Stimulated activated CD4-positive, alpha-beta T cell treated with anti-CD3 and anti-CD28 coated beads, Interleukin-4, amount 100 ng/mL, for 1 hour (primary cell): ENCODE data around the gene MMP10.
"Not testable (repeated sequence)": the region's sequence is repeated elsewhere in the genome, so short reads cannot be mapped to it uniquely, and the experiment has no call there.

Experiments
- DNase-seq: peaks from one replicate; pipeline ENCODE4 v3.0.0-alpha.2; 2020

Gene MMP10

DNA sequence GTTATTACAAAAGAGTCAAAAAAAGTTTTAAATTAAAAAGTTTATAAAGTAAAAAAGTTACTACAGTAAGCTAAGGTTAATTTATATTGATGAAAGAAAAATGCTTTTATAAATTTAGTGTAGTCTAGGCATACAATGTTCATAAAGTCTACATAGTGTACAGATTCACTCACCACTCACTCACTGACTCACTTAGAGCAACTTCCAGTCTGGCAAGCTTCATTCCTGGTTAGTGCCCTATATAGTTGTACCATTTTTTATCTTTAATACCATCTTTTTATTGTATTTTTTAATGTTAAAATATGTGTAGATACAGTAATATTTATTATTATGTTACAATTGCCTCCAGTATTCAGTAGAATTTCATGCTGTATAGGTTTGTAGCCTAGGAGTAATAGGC lies 2.6 kb upstream of the MMP10 start:
- no peak for DNase-seq

DNA sequence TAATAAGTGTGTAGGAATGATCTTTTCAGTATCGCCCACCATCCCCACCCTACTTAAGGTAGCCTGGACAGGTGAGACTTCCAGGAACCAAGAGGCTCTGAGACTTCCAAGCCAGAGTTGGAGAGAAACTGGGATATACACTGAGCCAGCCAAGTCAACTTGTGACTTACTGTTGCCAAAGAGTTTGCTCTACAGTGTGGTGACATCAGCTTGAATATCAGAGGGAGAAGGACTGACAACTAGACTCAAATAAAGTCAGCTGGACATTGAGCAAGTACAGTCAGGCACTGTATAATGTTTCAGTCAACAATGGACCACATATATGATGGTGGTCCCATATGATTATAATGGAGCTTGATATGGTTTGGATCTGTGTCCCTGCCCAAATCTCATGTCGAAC lies 1.2 kb upstream of the MMP10 start:
- no peak for DNase-seq

DNA sequence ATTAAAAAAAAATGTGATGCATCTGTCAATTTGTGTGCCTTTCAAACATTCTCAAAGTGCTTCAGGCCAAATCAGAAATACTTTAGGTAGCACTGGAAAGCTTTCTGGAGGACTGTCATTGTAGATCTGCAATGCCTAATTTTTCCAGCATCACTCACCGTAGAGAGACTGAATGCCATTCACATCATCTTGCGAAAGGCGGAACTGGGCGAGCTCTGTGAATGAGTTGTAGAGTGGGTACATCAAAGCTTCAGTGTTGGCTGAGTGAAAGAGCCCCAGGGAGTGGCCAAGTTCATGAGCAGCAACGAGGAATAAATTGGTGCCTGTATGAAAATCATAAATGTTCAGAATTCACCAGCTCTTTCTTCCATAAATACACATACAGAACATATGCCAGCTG lies 4.0 kb downstream of the MMP10 start:
- DNase-seq, result no peak

DNA sequence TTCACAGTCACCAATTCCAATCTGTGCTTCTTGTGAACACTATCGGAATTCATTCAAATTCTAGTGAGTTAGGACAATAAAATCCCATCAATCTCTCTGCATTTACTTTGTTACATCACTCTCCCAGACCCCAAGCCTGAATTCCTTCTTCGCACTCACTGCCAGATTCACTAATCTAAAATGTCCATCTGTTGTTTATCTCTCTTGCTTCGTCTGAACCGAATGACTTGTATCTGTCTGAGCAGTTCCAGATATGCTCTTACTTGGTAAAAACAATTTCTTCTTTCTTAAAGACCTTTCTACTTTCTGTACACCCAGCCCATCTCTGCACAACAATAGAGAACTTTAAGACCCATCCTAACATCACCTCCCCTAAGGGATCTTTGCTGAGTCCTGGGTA lies 7.0 kb downstream of the MMP10 start:
- DNase-seq, result no peak

DNA sequence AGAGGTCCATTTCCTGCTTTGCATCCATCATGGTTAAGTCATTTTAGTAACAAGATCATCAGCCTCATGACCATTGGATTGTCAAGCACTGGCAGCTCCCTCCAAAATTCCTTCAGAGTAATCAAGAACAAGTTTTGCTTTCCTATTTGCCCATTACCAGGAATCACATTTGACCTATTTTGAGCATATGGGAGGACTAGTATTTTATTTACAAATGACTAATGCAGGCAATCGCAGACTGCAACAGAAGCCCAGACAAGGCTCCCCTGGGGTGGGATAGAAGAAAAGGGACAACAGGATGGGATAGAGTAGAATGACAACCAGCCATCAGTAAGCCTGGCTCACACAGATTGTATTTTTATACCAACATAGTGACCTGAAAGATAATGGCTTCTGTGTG lies 9.1 kb downstream of the MMP10 start:
- DNase-seq, result no peak

DNA sequence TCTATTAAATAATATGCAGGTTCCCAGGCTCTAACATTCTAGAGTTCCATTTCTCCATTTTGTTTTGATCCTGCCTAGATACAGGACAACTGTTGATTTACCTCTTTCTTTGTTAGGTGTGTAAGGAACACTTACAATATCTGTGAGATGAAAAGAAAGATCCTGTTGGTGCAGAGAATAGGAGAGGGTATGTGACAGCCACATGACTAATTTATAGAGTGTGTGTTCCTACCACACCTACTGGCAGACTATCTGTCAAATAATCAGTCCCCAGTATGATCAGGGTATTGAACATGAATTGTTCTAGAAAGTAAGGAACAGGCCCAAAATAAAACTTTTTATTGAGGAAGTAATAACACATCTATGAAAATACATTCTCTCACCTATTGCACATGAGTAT lies 10.2 kb downstream of the MMP10 start:
- DNase-seq, result no peak

DNA sequence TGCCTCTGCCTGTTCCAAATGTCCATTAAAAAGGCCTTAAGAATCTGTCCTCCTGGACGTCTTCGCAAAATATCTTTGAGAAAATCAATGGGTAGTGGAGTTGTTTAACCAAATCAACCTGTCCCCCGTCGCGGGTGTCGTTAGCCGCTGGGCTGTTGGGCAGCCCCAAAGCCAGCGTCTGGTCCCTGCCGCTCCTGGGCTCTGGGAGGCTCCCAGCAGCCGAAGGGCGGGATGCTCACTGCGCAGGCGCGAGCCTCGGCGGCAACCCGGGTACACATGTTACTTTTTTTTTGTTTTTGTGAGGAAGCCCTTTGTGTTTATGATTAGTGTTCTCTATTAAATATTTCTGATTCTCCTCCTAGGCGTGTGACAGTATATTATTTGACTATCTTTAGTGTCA lies 12.6 kb downstream of the MMP10 start:
- no peak for DNase-seq

DNA sequence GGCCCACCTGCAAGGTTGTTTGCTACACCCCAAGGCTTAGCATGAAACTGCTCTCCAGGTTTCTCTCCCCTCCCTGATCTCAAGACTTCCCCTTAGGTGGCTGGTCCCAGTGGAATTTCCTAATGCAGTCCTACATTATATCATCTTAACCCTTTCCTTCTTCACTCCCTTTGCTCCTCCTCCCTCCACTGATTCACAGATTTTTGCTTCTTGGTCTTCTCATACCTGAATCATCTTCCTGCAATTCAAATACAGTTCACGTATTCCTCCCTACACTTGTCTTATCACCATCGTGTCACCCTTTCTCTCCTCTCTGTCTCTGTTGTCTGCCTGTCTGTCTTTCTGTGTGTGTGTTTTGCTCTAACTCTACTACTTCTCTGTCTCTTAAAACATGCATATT lies 17.0 kb downstream of the MMP10 start:
- no peak for DNase-seq

DNA sequence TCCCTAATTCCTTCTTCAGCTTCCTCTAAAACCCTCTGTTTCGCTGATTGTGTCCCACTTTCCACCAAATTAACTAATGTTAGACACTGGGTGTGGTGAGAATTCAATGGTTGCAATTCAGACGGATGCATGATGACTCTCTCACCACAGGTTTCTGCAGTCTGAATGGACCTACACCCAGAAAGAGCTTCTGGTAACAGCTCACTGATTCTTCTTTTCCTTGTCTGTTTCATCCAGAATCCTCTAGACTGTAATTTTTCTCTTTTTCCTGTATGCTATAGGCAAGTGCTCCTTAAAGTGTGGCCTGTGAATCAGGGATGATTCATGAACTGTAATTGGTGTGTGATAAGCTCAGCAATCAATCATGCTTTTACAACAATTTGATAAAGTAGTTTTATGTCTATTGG lies 18.1 kb downstream of the MMP10 start:
- no peak for DNase-seq

DNA sequence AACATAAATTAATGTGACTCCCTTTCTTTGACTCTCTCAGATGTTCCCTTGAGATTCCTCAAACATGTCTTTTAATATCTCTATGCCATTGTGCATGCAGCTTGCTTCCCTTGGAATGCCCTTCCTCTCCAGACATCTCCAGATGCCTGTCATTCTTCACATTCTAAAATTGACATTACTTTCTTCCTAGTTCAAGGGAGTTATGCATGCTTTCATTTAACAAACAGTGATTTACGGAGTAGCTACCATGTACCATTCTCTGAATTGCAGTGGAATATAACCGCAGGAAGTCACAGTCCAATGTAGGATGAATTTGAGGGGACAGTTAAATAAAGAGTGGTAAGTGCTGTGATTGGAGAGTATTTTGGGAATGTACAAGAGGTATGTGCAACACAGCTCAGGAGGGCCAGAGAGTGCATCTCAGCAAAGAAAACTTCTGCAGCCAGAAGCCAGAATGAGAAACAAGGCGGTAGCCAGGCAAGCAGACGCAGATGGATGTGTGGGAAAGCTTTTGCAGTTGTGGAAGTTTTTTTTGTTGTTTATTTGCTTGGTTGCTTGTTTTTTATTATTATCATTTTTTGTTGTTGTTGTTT lies 18.7 kb downstream of the MMP10 start:
- no peak for DNase-seq

DNA sequence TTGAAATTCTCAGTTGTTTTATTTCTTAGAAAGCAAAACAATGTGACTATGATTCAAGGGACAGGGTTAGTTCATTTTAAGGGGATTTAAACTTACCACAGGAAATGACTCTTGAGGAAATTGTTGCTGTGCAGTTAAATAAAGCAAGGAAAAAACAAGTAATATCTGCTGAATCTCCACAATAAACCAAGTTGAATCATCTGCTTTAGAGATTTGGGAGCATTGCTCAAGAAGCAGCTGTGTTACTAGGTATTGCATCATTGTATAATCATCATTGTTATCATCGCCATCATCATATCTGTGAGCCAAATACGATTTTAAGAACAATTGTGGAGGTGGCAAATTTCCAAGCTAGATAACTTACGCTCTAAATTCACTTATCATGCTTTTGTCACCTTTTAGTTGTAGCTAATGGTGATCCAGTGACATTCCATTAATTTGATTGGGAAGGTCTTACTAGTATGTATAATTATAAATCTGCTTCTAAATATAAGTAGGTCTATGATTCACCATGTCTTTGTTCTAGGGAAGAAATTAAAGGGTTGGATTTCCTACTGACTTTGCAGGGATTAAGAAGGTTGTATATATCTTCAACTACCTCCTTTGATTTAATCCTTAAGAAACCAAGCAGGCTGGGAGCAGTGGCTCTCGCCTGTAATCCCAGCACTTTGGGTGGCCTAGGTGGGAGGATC lies 19.9 kb downstream of the MMP10 start:
- no peak for DNase-seq

DNA sequence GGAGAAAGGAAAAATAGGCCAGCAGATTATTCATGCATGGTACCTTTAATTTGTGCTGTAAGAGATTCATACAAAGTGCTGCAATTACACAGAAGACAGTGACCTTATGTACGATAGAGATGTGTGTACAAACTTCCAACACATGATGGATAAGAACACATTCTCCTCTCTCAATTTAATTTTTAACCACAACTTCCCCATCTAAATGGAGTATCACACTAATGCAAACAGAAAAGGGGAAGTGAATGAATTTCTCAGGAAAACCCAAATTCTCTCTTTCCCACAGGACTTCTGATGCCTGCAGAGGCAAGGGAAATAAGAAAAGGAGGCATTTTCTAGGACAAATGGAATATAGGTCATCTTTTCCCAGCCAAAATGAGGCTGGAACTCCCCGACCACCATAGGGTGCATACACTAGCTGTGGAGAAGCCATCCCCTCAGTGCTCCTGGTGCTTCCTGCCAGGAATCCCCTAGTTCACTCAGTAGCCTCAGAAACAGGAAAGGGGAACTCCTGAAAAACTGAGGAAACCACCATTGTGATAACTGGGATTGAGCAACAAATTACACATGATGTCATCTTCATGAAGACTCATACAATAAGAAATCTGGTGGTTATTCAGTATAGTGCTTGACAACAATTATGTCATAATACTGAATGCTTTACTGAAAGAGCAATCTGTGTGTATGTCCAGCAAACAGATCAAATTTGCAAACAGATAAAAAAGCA lies 22.4 kb downstream of the MMP10 start:
- DNase-seq, result no peak

DNA sequence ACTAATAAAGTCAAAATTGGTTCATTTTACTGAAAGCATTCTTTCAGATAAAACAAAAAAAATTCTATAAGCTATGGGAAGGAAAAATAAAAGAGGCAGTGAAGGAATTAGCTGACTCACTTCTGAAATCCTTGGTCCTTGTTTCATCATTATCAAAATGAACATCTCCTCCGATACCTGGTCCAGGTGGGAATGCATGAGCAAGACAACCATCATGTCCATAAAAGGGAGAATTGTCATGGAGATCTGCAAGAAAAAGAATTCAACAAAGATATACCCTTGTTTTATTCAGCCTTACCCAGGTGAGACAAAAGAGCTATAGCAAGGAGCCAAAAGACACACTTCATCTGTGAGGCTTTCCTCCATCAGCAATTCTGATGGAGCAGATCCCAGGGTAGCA lies 27.2 kb downstream of the MMP10 start:
- DNase-seq, result no peak

DNA sequence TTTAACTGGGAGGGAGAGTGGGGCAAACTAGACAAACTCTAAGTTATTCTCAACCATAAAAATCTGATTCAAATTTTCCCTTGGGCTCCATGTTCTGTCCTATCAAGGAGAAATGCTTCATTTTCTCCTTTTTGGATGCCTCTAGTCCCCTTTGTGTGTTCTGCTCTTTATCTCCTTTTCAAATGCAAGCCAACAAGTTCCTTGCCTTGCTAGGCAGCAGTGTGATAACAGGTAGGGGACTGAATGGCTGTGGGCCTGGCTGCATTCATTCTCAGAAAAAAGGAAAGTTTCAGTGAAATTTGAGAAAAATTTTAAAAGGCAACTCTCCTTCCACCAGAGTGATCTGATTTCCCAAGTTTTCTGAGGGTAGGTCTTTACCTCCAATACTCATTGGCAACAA lies 28.8 kb downstream of the MMP10 start:
- DNase-seq, result no peak

DNA sequence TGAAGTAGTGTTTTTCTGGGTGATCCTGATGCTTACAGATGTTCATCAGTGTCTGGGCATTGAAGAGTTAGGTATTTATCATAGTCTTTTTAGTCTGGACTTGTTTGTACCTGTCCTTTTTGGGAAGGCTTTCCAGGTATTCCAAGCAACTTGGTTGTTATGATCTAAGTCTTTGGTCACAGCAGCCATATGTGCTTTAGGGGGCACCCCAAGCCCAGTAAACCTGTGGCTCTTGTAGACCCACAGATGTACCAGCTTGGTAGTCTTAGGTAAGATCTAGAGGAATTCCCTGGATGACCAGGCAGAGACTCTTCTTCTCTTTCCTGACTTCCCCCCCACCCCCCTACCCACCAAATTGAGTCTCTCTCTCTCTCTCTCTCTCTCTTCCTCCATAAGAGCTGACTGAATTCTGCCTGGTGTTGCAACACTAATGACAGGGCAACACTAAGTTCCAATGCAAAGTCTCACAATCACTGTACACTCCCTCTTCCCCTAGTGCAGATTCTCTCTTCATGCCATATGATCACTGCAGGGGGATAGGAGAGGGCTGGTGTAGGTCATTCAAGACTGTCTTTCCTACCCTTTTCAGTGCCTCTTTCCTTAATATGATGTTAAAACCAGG lies 31.2 kb downstream of the MMP10 start:
- DNase-seq, result no peak

DNA sequence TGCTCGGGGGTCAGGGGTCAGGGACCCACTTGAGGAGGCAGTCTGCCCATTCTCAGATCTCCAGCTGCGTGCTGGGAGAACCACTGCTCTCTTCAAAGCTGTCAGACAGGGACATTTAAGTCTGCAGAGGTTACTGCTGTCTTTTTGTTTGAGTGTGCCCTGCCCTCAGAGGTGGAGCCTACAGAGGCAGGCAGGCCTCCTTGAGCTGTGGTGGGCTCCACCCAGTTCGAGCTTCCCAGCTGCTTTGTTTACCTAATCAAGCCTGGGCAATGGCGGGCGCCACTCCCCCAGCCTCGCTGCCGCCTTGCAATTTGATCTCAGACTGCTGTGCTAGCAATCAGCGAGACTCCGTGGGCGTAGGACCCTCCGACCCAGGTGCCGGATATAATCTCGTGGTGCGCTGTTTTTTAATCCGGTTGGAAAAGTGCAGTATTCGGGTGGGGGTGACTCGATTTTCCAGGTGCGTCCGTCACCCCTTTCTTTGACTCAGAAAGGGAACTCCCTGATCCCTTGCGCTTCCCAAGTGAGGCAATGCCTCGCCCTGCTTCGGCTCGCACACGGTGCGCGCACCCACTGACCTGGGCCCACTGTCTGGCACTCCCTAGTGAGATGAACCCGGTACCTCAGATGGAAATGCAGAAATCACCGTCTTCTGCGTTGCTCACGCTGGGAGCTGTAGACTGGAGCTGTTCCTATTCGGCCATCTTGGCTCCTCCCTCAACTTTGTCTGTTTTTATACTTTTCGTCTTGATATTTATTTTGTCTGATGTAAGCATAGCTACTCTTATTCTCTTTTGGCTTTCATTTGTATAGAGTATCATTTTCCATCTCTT lies 33.5 kb downstream of the MMP10 start:
- not testable (repeated sequence) for DNase-seq

DNA sequence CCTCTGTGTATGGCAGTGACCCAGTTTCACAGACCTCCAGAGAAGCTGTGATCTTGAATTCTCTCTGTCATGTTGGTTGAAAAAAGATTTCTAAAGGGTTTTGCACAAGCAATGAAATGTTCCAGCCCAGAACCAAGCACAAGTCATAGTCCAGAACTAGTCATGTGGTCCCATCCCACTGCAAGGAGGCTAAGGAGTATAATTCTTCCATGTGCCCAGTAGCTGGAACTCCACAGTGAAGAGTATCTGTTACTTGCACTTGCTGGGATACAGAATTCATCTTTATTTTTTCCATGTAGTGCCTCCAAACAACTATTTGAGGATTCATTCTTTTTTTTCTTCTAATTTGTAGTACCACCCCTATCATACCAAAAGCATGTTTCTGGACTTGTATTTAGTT lies 45.8 kb downstream of the MMP10 start:
- no peak for DNase-seq

DNA sequence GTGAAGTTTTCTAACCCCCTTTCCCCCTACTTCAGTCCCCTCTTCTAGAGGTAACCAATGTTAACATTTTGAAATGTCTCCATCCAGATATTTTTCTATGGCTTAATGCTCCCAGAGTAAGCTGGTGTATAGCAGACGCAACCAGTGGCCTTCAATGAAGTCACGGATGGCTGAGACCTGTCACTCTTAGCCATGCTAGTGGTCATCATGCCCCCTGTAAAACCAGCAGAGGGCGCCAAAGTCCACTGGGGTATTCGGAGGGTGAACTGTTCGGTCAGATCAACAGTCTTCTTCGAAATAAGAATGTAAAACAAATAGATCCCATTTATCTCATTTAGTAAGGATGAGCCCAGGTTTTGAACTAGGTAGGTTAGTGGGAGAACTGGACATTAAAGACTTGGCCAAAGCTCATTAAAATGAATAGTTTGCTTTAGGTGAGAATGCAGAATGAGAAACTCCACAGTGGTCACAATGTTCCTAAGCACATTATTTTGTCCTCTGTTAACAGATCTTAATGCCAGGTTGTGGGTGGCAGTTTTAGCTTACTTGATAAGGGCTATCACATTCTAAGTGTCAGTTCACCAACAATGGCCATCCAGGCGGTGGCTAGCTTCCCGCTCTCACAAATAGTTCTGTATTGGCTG lies 47.1 kb downstream of the MMP10 start:
- peak; percentile 22 for DNase-seq

DNA sequence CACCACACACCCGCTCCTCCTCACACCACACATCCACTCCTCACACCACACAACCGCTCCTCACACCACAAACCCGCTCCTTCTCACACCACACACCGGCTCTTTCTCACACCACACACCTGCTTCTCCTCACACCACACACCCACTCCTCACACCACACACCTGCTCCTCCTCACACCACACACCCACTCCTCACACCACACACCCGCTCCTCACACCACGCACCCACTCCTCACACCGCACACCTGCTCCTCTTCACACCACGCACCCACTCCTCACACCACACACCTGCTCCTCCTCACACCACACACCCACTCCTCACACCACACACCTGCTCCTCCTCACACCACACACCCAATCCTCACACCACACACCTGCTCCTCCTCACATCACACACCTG lies 49.5 kb downstream of the MMP10 start:
- not testable (repeated sequence) for DNase-seq

DNA sequence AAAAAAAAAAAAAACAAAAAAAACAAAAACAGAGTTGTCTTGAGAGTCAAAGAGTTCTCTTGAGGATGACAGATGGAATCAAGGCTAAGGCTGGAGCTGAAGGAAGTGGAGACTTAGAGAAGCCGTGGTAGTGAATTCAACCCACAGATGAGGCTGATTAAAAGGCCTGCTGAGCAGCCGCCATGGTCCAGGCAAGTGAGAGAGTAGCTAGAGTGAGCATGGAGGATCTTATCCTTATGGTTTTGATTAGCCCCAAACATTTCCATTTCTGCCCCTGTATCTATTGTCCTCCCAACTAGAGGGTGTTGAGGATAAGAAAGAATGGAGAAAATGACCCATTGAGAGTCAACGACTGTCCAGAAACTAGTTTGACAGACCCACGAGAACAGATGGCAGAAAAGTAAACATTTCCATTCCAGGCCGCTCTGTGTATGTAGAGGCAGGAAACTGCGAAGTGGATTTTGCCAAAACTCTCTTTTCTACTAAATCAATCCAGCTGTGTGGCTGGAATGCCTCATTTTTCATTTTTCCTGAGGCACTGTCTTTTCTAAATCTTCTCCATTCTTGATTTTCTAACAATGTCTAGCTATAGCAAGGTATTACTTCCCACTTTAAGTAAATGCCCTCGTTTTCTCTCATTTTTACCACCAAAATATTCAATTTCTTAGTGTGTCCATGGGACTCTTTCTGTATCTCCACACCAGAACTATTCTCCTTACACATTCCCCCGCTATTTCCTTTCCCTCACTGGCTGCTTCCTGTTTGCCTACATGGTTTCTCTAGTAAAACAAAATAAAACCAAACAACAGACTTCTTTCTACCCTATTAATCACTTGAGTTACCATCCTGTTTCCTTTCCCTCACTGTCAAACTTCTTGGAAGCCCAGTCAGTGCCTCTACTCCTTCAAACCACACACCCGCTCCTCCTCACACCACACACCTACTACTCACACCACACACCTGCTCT lies 50.3 kb downstream of the MMP10 start:
- no peak for DNase-seq

DNA sequence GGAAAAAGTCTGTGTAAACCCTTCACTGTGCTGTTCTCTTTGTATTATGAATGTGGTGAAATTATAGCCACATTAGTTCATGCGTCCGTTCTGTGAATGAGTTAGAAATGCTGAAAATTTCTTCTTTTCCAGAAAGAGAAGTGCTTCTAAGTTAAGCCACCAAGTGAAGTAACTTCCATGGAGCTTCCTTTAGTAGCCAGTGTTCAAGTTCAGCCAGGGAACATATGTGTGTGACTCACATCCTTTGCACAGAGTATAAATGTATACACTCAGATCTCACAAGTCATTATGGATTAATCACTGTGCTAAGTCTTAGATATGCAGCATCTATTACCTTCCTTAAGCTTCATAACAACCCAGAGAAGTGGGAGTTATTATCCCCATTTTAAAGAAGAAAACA lies 52.5 kb downstream of the MMP10 start:
- DNase-seq, result no peak
